Caco-2 (cell line): ENCODE data around the gene PEAK3. TPM values are rescaled to one million over a fixed set of nuclear protein-coding genes. Genes with fewer than 3 reads are reported as not detected.
A peak's percentile ranks its signal among the peaks of the same experiment; 100 is the strongest.

ENCODE experiments used
- BruUV-seq: library from RNA; stranded (reverse); fragments of 400-500 nt; replicated peaks from 2 replicates; lab custom pipeline; 2021; lab: Mats Ljungman, UMichigan
- CTCF ChIA-PET: fragments of 300-600 bp; sonication (Branson Sonifier 250); formaldehyde crosslinking; loops from one replicate; lab custom pipeline; 2022; ENCODE audit warnings: antibody characterized with exemption; lab: Charles Lee
- POLR2A ChIA-PET: fragments of 300-600 bp; sonication (Branson Sonifier 250); formaldehyde crosslinking; loops from one replicate; lab custom pipeline; 2022; ENCODE audit warnings: antibody characterized with exemption; lab: Charles Lee
- DNase-seq, 2 experiments: peaks; one replicate each; pipeline versions ENCODE4 v3.0.0 to v3.0.0-alpha.2; 2020 to 2022
- H3K27me3 ChIP-seq: replicated peaks from 2 replicates; pipeline ENCODE4 v1.6.0; 2011; ENCODE audit warnings: low read length; ENCODE audit not compliant: control insufficient read depth, insufficient read depth
- H3K36me3 ChIP-seq: 2 replicates; pipeline ENCODE4 v1.5.1; 2011; ENCODE audit warnings: low read length; ENCODE audit not compliant: control insufficient read depth, insufficient read depth
- H3K4me1 ChIP-seq: fragments of 250-450 bp; sonication (Bioruptor Pico); 2 replicates; pipeline ENCODE4 v1.5.1; 2020; ENCODE audit warnings: mild to moderate bottlenecking
- H3K4me3 ChIP-seq: 2 replicates; pipeline ENCODE4 v1.5.1; 2011; ENCODE audit warnings: low read depth, mild to moderate bottlenecking, control low read depth, low read length
- H3K9me3 ChIP-seq: fragments of 250-450 bp; sonication (Bioruptor Pico); 2 replicates; pipeline ENCODE4 v1.5.1; 2020; ENCODE audit warnings: mild to moderate bottlenecking, moderate library complexity
- H3K27ac Mint-ChIP-seq: one replicate; pipeline ENCODE4 v1.8.0; 2022; ENCODE audit warnings: mixed read lengths; ENCODE audit not compliant: unreplicated experiment
- H3K27me3 Mint-ChIP-seq: one replicate; pipeline ENCODE4 v1.8.0; 2022; ENCODE audit warnings: mixed read lengths; ENCODE audit not compliant: insufficient read depth, unreplicated experiment
- H3K36me3 Mint-ChIP-seq: one replicate; pipeline ENCODE4 v1.8.0; 2022; ENCODE audit warnings: mild to moderate bottlenecking, mixed read lengths; ENCODE audit not compliant: insufficient read depth, unreplicated experiment
- H3K4me1 Mint-ChIP-seq: one replicate; pipeline ENCODE4 v1.8.0; 2022; ENCODE audit warnings: low read depth, mixed read lengths; ENCODE audit not compliant: unreplicated experiment
- H3K4me3 Mint-ChIP-seq: one replicate; pipeline ENCODE4 v1.8.0; 2022; ENCODE audit warnings: mild to moderate bottlenecking, moderate library complexity, mixed read lengths; ENCODE audit not compliant: unreplicated experiment
- H3K9me3 Mint-ChIP-seq: one replicate; pipeline ENCODE4 v1.8.0; 2022; ENCODE audit warnings: mixed read lengths; ENCODE audit not compliant: unreplicated experiment
- CTCF ChIP-seq, 2 experiments: fragments of 200-600 bp in 1 of 2; IDR thresholded peaks; 1 replicate in 1 of 2; 2 replicates in 1 of 2; pipeline versions ENCODE4 v1.5.1 to v1.8.0; 2011 to 2022; ENCODE audit warnings: antibody characterized with exemption in 1 of 2, control low read depth in 1 of 2, inconsistent platforms in 1 of 2, low read depth in 1 of 2, low read length in 1 of 2, mild to moderate bottlenecking in 1 of 2, moderate library complexity in 1 of 2; ENCODE audit not compliant: insufficient read depth in 1 of 2, severe bottlenecking in 1 of 2, unreplicated experiment in 1 of 2
- intact Hi-C: fragments of 100-400 bp; cut with micrococcal nuclease; formaldehyde crosslinking; loops from one replicate; pipeline ENCODE4 v1.10.0; 2022; ENCODE audit not compliant: unreplicated experiment
- total RNA-seq: library from RNA; stranded (reverse); gene quantifications from 2 replicates; pipeline ENCODE4 v1.2.3, GENCODE V29; 2022

Gene PEAK3
- total RNA-seq, 1 experiment from 2014 or later: not detected

DNA sequence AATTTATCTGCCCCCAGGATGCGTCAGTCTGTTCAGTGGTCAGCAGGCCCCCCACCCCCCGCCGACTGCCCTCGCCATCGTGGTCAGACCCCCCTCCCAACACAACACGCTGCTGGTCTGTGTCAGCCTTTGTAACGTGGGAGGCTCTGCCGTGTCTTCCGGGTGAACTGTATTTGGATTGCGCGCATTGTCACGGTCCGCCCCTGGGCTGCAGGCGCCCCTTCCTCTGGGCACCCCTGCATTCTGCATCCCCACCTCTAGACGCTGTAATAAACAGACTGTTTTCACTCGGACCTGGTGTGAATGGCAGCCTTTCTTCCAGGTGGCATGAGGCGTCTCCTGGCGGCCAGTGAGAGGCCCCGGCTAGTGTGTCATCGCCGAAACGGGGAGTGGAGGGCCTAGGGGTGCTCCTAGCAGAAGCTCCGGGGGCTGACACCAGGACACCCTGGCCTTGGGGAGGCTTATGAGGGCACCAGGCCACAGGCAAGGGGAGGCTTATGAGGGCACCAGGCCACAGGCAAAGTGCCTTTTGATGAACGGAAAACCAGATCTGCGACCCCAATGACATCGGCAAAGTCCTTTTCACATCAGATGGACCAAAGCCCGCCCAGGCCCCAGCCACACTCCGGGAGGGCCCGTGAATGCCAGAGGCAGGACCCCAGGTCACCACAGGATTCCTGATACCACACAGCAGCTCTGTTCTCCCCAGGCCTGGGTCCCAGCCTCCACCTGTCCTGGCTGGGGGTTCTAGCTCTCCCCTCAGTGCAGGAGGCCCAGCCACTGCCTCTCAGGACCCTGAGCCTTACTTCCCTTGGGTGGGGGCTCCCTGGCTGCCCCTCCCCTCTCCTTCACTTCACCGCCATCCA lies 49.5 kb downstream of the PEAK3 start:
- Histone ChIP-seq H3K9me3 (no peaks in the 10 kb centered on the region), H3K27me3 (no peaks in the 10 kb centered on the region), H3K4me3 (no peak overlapping the region), H3K36me3 (peaks cover 3% of the 10 kb centered on the region; the same call in 1 of the 2 replicates), H3K4me1 (peaks cover under 1% of the 10 kb centered on the region; the same call in 1 of the 2 replicates)
- peaks cover 92% of the 10 kb centered on the region for H3K36me3 Mint-ChIP-seq
- intact Hi-C loops: no loop called here
- TF ChIP-seq CTCF (IDR thresholded peaks at IDR 0.05; ENCODE audit: insufficient read depth in 1 of 2, low read depth in 1 of 2, low read length in 1 of 2, severe bottlenecking in 1 of 2, unreplicated experiment in 1 of 2): no peak
- no peaks in the 10 kb centered on the region for H3K27me3 Mint-ChIP-seq
- H3K4me3 Mint-ChIP-seq: peak overlapping the region; percentile 25
- no peaks in the 10 kb centered on the region for H3K9me3 Mint-ChIP-seq
- CTCF ChIA-PET: no interaction called here
- POLR2A ChIA-PET: interaction anchor here (0.6 kb wide), 1 partner anchor 253 kb away, joined by 3 read pairs; no protein-coding TSS in a partner anchor
- peak overlapping the region; percentile 53 for H3K27ac Mint-ChIP-seq
- no peaks in the 10 kb centered on the region for H3K4me1 Mint-ChIP-seq
- no peak for DNase-seq
- no TSS peak for BruUV-seq

DNA sequence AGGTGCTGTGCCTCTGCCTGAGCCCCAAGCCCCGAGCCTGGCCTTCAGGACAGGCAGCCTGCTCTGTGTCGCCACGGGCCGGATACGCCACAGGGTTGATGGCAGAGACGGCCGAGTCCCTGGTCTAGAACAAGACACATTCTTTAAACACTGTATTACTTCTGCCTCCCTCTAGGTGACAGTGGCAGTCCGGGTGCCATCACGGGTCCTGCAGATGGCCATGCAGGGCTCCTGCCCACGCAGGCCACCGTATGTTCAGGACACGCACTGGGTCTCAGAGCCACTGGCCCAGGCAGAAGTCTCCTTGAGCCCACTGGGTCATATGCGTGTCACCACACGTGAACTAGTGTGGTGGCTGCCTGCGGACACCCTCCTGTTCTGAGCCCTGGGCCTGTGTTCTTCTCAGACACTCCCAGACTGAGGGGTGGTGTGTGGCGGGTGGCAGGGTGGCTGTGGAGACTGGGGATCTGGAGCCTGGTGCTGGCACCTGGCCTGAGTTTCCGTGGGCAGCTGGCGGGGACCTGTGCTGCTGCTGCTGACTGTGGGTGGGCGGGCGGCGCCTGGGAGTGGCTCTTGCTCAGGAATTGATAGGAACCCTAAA lies 50.3 kb downstream of the PEAK3 start:
- H3K36me3 ChIP-seq: peaks cover 3% of the 10 kb centered on the region; the same call in 1 of the 2 replicates
- Mint-ChIP-seq H3K4me1 (no peaks in the 10 kb centered on the region), H3K9me3 (no peaks in the 10 kb centered on the region), H3K27ac (peak overlapping the region; percentile 71), H3K4me3 (no peak overlapping the region), H3K36me3 (peaks cover 97% of the 10 kb centered on the region), H3K27me3 (no peaks in the 10 kb centered on the region)
- peak in 1 of 2 experiments; percentile 11 for TF ChIP-seq CTCF (IDR thresholded peaks at IDR 0.05; ENCODE audit: insufficient read depth in 1 of 2, low read depth in 1 of 2, low read length in 1 of 2, severe bottlenecking in 1 of 2, unreplicated experiment in 1 of 2)
- no peaks in the 10 kb centered on the region for H3K9me3 ChIP-seq
- no peak overlapping the region for H3K4me3 ChIP-seq
- H3K4me1 ChIP-seq: no peaks in the 10 kb centered on the region
- ChIA-PET CTCF (no interaction called here), POLR2A (no interaction called here)
- no peaks in the 10 kb centered on the region for H3K27me3 ChIP-seq
- peak in 1 of 2 experiments; percentile 35 for DNase-seq
- intact Hi-C loops: no loop called here
- no TSS peak for BruUV-seq

DNA sequence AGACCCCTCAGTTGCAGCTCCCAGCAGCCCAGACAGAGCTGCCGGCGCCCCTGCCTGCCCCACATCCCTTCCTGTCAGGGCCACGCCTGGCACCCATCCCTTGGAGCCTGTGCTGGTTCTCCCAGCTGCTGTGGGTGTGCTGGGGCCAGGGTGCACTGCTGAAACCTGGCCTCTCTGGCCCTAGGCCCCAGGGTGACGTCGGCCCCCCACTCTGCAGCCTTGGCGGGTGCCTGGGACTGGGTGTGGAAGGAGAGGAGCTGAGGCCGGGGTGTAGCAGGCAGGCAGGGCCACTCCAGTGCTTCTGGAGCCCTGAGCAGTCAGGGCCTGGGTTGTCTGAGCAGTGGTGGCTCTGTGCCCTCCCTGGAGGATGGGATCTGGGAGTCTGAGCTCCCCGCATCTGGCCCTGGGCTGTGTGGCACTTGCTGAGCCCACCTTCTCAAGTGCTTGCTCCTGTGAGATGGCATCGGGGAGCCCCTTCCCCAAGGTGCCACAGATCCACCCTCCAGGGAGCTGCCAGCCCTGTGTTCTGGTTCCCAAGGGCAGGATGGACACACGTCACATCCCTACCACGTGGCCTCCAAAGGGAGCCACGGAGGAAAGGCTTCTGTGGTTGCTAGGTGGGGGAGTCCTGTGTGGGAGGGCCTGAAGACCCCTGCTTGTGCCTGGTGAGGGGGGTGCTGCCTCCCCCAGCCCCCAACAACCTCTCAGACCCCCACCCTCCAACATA lies 51.0 kb downstream of the PEAK3 start:
- no TSS peak for BruUV-seq
- H3K27ac Mint-ChIP-seq: peak overlapping the region; percentile 71
- DNase-seq: no peak
- Histone ChIP-seq H3K4me1 (no peaks in the 10 kb centered on the region), H3K36me3 (peaks cover 3% of the 10 kb centered on the region; the same call in 1 of the 2 replicates), H3K9me3 (no peaks in the 10 kb centered on the region), H3K4me3 (no peak overlapping the region), H3K27me3 (no peaks in the 10 kb centered on the region)
- ChIA-PET CTCF (no interaction called here), POLR2A (no interaction called here)
- H3K4me1 Mint-ChIP-seq: no peaks in the 10 kb centered on the region
- no peaks in the 10 kb centered on the region for H3K9me3 Mint-ChIP-seq
- H3K4me3 Mint-ChIP-seq: no peak overlapping the region
- no peak for TF ChIP-seq CTCF (IDR thresholded peaks at IDR 0.05; ENCODE audit: insufficient read depth in 1 of 2, low read depth in 1 of 2, low read length in 1 of 2, severe bottlenecking in 1 of 2, unreplicated experiment in 1 of 2)
- H3K27me3 Mint-ChIP-seq: no peaks in the 10 kb centered on the region
- peaks cover 97% of the 10 kb centered on the region for H3K36me3 Mint-ChIP-seq
- intact Hi-C loops: no loop called here
